OCI-LY7 (cell line): ENCODE measurements around the gene ACOT8. TPM values are rescaled to one million over a fixed set of nuclear protein-coding genes. Genes with fewer than 3 reads are reported as not detected.

ENCODE experiments used
- BruUV-seq: library from RNA; stranded (reverse); fragments of 400-500 nt; replicated peaks from 2 replicates; lab custom pipeline; 2021; lab: Mats Ljungman, UMichigan
- CTCF ChIA-PET: fragments of 300-600 bp; sonication (Branson Sonifier 250); formaldehyde crosslinking; loops from one replicate; lab custom pipeline; 2022; ENCODE audit warnings: antibody characterized with exemption; ENCODE audit not compliant: unreplicated experiment; lab: Charles Lee
- POLR2A ChIA-PET: fragments of 300-600 bp; sonication (Branson Sonifier 250); formaldehyde crosslinking; loops from one replicate; lab custom pipeline; 2022; ENCODE audit warnings: antibody characterized with exemption; lab: Charles Lee
- DNase-seq: peaks from one replicate; pipeline ENCODE4 v3.0.0-alpha.2; 2015; ENCODE audit warnings: low spot score
- H2AFZ ChIP-seq: fragments of 200-600 bp; sonication (generic), shearing (Covaris generic); 2 replicates; pipeline ENCODE4 v1.6.1; 2014; ENCODE audit warnings: mild to moderate bottlenecking, antibody characterized with exemption, low read length, moderate library complexity
- H3K27ac ChIP-seq: fragments of 200-600 bp; sonication (generic); 2 replicates; pipeline ENCODE4 v1.5.1; 2014; ENCODE audit warnings: mixed run types, low read depth, mild to moderate bottlenecking, moderate library complexity, low read length, inconsistent platforms; ENCODE audit not compliant: poor library complexity, severe bottlenecking
- H3K36me3 ChIP-seq: fragments of 200-600 bp; sonication (generic); 2 replicates; pipeline ENCODE4 v1.6.1; 2014; ENCODE audit warnings: mild to moderate bottlenecking, antibody characterized with exemption, low read length, moderate library complexity, mixed read lengths; ENCODE audit not compliant: insufficient read depth
- H3K4me1 ChIP-seq: fragments of 200-600 bp; sonication (generic); 2 replicates; pipeline ENCODE4 v1.5.1; 2014; ENCODE audit warnings: mild to moderate bottlenecking, low read length; ENCODE audit not compliant: insufficient read depth, poor library complexity, severe bottlenecking
- H3K4me2 ChIP-seq: fragments of 200-600 bp; sonication (generic); 2 replicates; pipeline ENCODE4 v1.6.1; 2014; ENCODE audit warnings: mild to moderate bottlenecking, low read length
- H3K4me3 ChIP-seq: fragments of 200-600 bp; sonication (generic); 2 replicates; pipeline ENCODE4 v1.5.1; 2014; ENCODE audit warnings: mild to moderate bottlenecking, low read depth, low read length; ENCODE audit not compliant: poor library complexity, severe bottlenecking
- H3K79me2 ChIP-seq: fragments of 200-600 bp; sonication (generic); 2 replicates; pipeline ENCODE4 v1.6.1; 2016; ENCODE audit warnings: low read depth, mild to moderate bottlenecking, low read length, moderate library complexity, mixed read lengths; ENCODE audit not compliant: insufficient read depth
- H3K9me2 ChIP-seq: fragments of 200-600 bp; sonication (generic); 2 replicates; pipeline ENCODE4 v1.6.1; 2016; ENCODE audit warnings: mild to moderate bottlenecking, low read length, mixed read lengths; ENCODE audit not compliant: insufficient read depth
- H3K9me3 ChIP-seq: fragments of 200-600 bp; sonication (generic); 2 replicates; pipeline ENCODE4 v1.6.1; 2014; ENCODE audit warnings: mild to moderate bottlenecking, mixed run types, low read length, mixed read lengths
- H4K20me1 ChIP-seq: fragments of 200-600 bp; sonication (generic); 2 replicates; pipeline ENCODE4 v1.6.1; 2014; ENCODE audit warnings: mild to moderate bottlenecking, antibody characterized with exemption, low read length, moderate library complexity, mixed read lengths; ENCODE audit not compliant: insufficient read depth
- EZH2phosphoT487 ChIP-seq: fragments of 200-600 bp; sonication (generic); IDR thresholded peaks from 2 replicates; pipeline ENCODE4 v1.6.1; 2018; ENCODE audit warnings: low read depth, borderline replicate concordance, mild to moderate bottlenecking, mixed run types, antibody characterized with exemption, low read length, moderate library complexity, mixed read lengths
- intact Hi-C: fragments of 100-400 bp; cut with micrococcal nuclease; formaldehyde crosslinking; loops from one replicate; pipeline ENCODE4 v1.10.0; 2022; ENCODE audit not compliant: unreplicated experiment
- total RNA-seq, 2 experiments: library from RNA; depleted of rRNA in 1 of 2; stranded (reverse); fragments of >200 nt in 1 of 2; shearing (Covaris generic) in 1 of 2; gene quantifications; 2 replicates each; pipeline ENCODE4 v1.2.3, GENCODE V29; 2014 to 2022
- TF ChIP-seq, protein P1 (sequence below): fragments of 200-600 bp; sonication (generic); conservative IDR thresholded peaks from 2 replicates; pipeline ENCODE4 v1.5.1; 2014; ENCODE audit warnings: mild to moderate bottlenecking, antibody characterized with exemption, low read length, moderate library complexity, mixed read lengths

The ACOT8 gene
- total RNA-seq, 2 experiments from 2014 or later: 28.2 to 37.1 TPM

DNA sequence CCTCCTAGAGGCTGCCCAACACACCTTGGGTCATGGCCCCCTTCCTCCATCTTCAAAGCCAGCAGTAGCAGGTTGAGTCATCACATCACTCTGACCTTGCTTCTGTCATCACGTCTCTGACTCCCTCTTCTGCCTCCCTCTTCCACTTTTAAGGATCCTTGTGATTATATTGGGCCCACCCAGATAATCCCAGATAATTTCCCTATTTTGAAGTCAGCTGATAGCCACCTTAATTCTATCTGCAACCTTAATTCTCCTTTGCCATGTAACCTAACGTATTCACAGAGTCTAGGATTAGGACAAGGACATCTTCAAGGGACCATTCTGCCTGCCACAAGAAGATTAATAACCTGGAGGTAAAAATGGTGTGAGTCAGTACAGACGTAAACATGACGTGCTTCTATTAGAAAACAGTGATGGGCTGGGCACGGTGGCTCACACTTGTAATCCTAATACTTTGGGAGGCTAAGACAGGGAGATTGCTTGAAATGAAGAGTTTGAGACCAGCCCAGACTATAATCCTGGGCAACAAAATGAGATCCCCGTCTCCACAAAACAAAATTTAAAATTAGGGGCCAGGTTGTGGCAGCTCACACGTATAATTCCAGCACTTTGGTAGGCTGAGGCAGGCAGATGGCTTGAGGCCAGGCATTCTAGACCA lies 3.5 kb upstream of the ACOT8 start:
- intact Hi-C loops: no loop called here
- H4K20me1 ChIP-seq: no peaks in the 10 kb centered on the region
- no TSS peak for BruUV-seq
- H2AFZ ChIP-seq: no peak overlapping the region
- H3K36me3 ChIP-seq: no peaks in the 10 kb centered on the region
- no peak overlapping the region for H3K27ac ChIP-seq
- H3K4me2 ChIP-seq: no peak overlapping the region
- no peak overlapping the region for H3K4me3 ChIP-seq
- peaks cover 24% of the 10 kb centered on the region; the same call in 1 of the 2 replicates for H3K79me2 ChIP-seq
- TF ChIP-seq, protein P1, sequence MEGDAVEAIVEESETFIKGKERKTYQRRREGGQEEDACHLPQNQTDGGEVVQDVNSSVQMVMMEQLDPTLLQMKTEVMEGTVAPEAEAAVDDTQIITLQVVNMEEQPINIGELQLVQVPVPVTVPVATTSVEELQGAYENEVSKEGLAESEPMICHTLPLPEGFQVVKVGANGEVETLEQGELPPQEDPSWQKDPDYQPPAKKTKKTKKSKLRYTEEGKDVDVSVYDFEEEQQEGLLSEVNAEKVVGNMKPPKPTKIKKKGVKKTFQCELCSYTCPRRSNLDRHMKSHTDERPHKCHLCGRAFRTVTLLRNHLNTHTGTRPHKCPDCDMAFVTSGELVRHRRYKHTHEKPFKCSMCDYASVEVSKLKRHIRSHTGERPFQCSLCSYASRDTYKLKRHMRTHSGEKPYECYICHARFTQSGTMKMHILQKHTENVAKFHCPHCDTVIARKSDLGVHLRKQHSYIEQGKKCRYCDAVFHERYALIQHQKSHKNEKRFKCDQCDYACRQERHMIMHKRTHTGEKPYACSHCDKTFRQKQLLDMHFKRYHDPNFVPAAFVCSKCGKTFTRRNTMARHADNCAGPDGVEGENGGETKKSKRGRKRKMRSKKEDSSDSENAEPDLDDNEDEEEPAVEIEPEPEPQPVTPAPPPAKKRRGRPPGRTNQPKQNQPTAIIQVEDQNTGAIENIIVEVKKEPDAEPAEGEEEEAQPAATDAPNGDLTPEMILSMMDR: no peak
- TF ChIP-seq EZH2phosphoT487: no peak
- no peaks in the 10 kb centered on the region for H3K9me2 ChIP-seq
- no peaks in the 10 kb centered on the region for H3K9me3 ChIP-seq
- CTCF ChIA-PET: no interaction called here
- H3K4me1 ChIP-seq: peaks cover 19% of the 10 kb centered on the region
- POLR2A ChIA-PET: no interaction called here
- no peak for DNase-seq

DNA sequence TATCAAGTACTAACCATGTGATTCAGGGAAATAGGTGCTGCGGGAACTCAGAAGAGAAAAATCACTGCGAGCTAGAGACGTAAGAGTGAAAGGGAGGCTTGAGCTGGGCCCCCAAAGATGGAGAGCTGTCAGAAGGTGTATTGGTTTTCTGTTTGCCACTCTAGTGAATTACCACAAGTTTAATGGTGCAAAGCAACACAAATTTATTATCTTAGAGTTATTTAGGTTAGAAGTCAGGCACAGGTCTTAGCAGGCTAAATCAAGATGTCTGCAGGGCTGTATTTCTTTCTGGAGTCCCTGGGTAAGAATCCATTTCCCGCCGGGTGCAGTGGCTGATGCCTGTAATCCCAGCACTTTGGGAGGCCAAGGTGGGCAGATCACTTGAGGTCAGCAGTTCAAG lies 2.7 kb upstream of the ACOT8 start:
- ChIA-PET CTCF (no interaction called here), POLR2A (no interaction called here)
- intact Hi-C loops: no loop called here
- no peaks in the 10 kb centered on the region for H4K20me1 ChIP-seq
- no peaks in the 10 kb centered on the region for H3K9me2 ChIP-seq
- peaks cover 25% of the 10 kb centered on the region; the same call in 1 of the 2 replicates for H3K79me2 ChIP-seq
- peaks cover 20% of the 10 kb centered on the region for H3K4me1 ChIP-seq
- H3K9me3 ChIP-seq: no peaks in the 10 kb centered on the region
- no peak overlapping the region for H2AFZ ChIP-seq
- DNase-seq: no peak
- H3K27ac ChIP-seq: no peak overlapping the region
- TF ChIP-seq, protein P1: no peak
- TF ChIP-seq EZH2phosphoT487: no peak
- no peaks in the 10 kb centered on the region for H3K36me3 ChIP-seq
- BruUV-seq: no TSS peak
- no peak overlapping the region for H3K4me3 ChIP-seq
- H3K4me2 ChIP-seq: no peak overlapping the region

DNA sequence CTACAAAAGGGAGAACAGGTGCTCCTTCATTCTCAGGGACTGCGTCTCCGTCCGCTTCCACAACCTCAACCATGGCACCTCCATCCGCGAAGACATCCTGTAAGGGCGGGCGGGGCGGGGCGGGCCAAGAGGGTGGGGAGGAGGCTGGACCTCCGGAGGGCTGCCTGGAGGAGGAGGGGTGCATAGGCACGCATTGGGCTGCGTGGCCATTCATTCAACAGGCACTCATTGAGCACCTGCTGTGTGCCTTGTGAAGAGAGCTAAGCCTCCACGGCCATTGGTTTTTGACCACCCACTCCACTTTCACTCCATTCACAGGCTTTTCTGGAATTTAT lies 657 bp upstream of the ACOT8 start:
- Histone ChIP-seq H3K4me3 (peak overlapping the region; percentile 91), H3K36me3 (no peaks in the 10 kb centered on the region), H3K9me3 (no peaks in the 10 kb centered on the region), H3K4me2 (peak overlapping the region; percentile 96), H4K20me1 (no peaks in the 10 kb centered on the region), H3K27ac (peak overlapping the region; percentile 42), H3K79me2 (peaks cover 25% of the 10 kb centered on the region; the same call in 1 of the 2 replicates), H2AFZ (peak overlapping the region; percentile 92), H3K4me1 (peaks cover 20% of the 10 kb centered on the region), H3K9me2 (no peaks in the 10 kb centered on the region)
- BruUV-seq: no TSS peak
- intact Hi-C loops: loop anchor here (1.0 to 2.0 kb wide), 2 partner anchors 46 to 77 kb away; partner anchors contain the start of genes PCIF1 and UBE2C
- peak; percentile 58 for DNase-seq
- ChIA-PET CTCF (interaction anchor here (0.7 kb wide), 1 partner anchor 130 kb away, joined by 3 read pairs; no protein-coding TSS in a partner anchor), POLR2A (interaction anchor here (0.6 to 1.3 kb wide), 4 partner anchors 15 to 47 kb away, joined by 3 to 4 read pairs (median 4); partner anchors contain the start of gene ZSWIM1)
- TF ChIP-seq EZH2phosphoT487: no peak
